ENCODE measurements around the gene PRKCE. TPM values are rescaled to one million over a fixed set of nuclear protein-coding genes. Genes with fewer than 3 reads are reported as not detected.

Gene PRKCE
- polyA plus RNA-seq, 3 donors = 1.3 to 7.7 (median 2.3) TPM

DNA sequence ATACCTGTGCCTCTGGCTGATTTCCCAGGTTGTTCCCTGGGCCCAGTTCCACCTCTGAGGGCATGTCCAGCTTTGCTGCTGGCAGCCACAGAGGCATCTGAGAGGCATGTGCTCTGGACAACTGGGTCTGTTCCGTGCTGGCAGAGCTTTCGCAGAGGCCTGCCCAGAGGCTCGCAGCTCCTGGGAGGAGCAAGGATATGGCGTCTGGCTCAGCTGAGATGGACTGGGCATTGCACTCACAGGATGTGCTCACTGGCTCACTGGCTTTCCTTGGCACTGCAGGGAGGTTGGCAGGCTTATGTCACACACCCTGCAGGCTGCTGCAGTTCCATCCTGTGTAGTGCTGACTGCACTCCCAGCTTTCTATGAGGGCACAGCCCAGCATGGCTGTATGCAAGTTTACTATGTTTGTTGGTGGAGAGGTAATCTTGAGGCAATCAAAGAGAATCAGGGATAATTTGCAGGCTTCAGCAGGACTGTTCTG lies 172.3 kb downstream of the PRKCE start:
- H3K4me1 Mint-ChIP-seq = peaks cover 15% of the 10 kb centered on the region
- no peak overlapping the region for H3K27ac ChIP-seq (ENCODE audit: low read depth in 1 of 2, low read length in 2 of 2)
- H3K4me3 Mint-ChIP-seq = no peak overlapping the region
- no peak overlapping the region for H3K4me3 ChIP-seq (replicated peaks in 1 of 3; ENCODE audit: low read depth in 2 of 3, low read length in 3 of 3)
- H3K9me3 Mint-ChIP-seq = no peaks in the 10 kb centered on the region
- H3K27me3 ChIP-seq (ENCODE audit: control insufficient read depth in 2 of 2, insufficient read depth in 2 of 2, low read length in 2 of 2) = no peaks in the 10 kb centered on the region
- peaks cover 0 to 3% of the 10 kb centered on the region in 2 donors for H3K36me3 Mint-ChIP-seq
- peaks cover 0 to 1% (median 0%) of the 10 kb centered on the region in 3 donors for H3K27me3 Mint-ChIP-seq (ENCODE audit: low read depth in 3 of 3)
- H3K79me2 ChIP-seq (ENCODE audit: insufficient read depth, low read length) = no peaks in the 10 kb centered on the region
- no peaks in the 10 kb centered on the region for H3K36me3 ChIP-seq (replicated peaks in 1 of 2; ENCODE audit: control insufficient read depth in 1 of 2, insufficient read depth in 2 of 2, low read length in 2 of 2)
- 95% methylated on average over 4 of the region's 4 CpGs for WGBS (ENCODE audit: insufficient coverage)
- intact Hi-C loops (cut with micrococcal nuclease) = no loop called here
- no peaks in the 10 kb centered on the region for H3K9me3 ChIP-seq (replicated peaks in 1 of 2; ENCODE audit: control insufficient read depth in 1 of 2, insufficient read depth in 1 of 2, low read length in 2 of 2)
- no peaks in the 10 kb centered on the region for H3K4me1 ChIP-seq (ENCODE audit: control insufficient read depth in 1 of 2, insufficient read depth in 2 of 2, low read length in 2 of 2)
- H3K9ac ChIP-seq (ENCODE audit: insufficient read depth, low read length, poor library complexity, severe bottlenecking) = no peak overlapping the region
- H2AFZ ChIP-seq (ENCODE audit: insufficient read depth, low read depth, low read length, poor library complexity, severe bottlenecking) = no peak overlapping the region
- H4K20me1 ChIP-seq (ENCODE audit: insufficient read depth, low read length) = peaks cover 15% of the 10 kb centered on the region
- no peak overlapping the region for H3K27ac Mint-ChIP-seq
- TF ChIP-seq, protein P1, sequence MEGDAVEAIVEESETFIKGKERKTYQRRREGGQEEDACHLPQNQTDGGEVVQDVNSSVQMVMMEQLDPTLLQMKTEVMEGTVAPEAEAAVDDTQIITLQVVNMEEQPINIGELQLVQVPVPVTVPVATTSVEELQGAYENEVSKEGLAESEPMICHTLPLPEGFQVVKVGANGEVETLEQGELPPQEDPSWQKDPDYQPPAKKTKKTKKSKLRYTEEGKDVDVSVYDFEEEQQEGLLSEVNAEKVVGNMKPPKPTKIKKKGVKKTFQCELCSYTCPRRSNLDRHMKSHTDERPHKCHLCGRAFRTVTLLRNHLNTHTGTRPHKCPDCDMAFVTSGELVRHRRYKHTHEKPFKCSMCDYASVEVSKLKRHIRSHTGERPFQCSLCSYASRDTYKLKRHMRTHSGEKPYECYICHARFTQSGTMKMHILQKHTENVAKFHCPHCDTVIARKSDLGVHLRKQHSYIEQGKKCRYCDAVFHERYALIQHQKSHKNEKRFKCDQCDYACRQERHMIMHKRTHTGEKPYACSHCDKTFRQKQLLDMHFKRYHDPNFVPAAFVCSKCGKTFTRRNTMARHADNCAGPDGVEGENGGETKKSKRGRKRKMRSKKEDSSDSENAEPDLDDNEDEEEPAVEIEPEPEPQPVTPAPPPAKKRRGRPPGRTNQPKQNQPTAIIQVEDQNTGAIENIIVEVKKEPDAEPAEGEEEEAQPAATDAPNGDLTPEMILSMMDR (IDR thresholded peaks at IDR 0.05) = no peak
- DNase-seq = no peak
- no peak overlapping the region for H3K4me2 ChIP-seq (replicated peaks; ENCODE audit: extremely low read depth, low read length, poor library complexity, severe bottlenecking)

DNA sequence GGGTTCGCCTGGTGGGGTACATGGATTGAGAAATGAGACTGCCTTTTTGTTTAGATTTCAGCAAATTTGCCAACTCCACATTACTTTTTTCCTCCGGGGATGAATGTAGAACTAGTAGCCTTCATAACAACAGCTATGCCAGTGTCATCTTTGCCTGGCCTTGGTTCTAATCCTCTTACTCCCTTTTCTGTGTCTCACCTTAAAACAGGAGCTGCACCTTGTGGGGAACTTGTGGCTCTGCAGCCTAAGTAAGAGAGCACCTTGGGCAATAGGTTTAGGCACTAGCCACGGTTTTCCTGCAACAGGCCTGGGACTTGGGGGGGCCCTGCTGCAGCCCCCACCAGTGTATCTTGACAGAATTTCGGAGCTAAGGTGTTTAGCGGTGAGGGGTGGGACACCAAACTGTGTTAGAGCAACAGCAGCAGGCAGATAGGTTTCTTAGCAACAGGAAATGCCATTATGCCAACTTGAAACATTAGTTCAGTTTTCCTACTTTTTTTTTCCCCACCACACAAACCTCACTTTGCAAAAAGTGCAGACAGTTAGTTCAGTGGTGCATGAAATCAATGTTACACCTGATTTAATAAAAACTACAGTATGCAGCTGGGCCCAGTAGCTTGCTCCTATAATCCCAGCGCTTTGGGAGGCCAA lies 173.7 kb downstream of the PRKCE start:
- H3K79me2 ChIP-seq (ENCODE audit: insufficient read depth, low read length) = no peaks in the 10 kb centered on the region
- H3K27me3 ChIP-seq (ENCODE audit: control insufficient read depth in 2 of 2, insufficient read depth in 2 of 2, low read length in 2 of 2) = no peaks in the 10 kb centered on the region
- 100% methylated on average over 1 of the region's 6 CpGs for WGBS (ENCODE audit: insufficient coverage)
- H3K27ac Mint-ChIP-seq = no peak overlapping the region
- H3K4me1 ChIP-seq (ENCODE audit: control insufficient read depth in 1 of 2, insufficient read depth in 2 of 2, low read length in 2 of 2) = no peaks in the 10 kb centered on the region
- no peak overlapping the region for H3K9ac ChIP-seq (ENCODE audit: insufficient read depth, low read length, poor library complexity, severe bottlenecking)
- H2AFZ ChIP-seq (ENCODE audit: insufficient read depth, low read depth, low read length, poor library complexity, severe bottlenecking) = no peak overlapping the region
- H3K36me3 ChIP-seq (replicated peaks in 1 of 2; ENCODE audit: control insufficient read depth in 1 of 2, insufficient read depth in 2 of 2, low read length in 2 of 2) = no peaks in the 10 kb centered on the region
- H3K4me2 ChIP-seq (replicated peaks; ENCODE audit: extremely low read depth, low read length, poor library complexity, severe bottlenecking) = no peak overlapping the region
- peaks cover 0 to 3% of the 10 kb centered on the region in 2 donors for H3K36me3 Mint-ChIP-seq
- H3K9me3 Mint-ChIP-seq = peaks cover 3 to 10% (median 9%) of the 10 kb centered on the region in 7 donors
- TF ChIP-seq, protein P1 (IDR thresholded peaks at IDR 0.05) = no peak
- H3K27ac ChIP-seq (ENCODE audit: low read depth in 1 of 2, low read length in 2 of 2) = no peak overlapping the region
- no peak for DNase-seq
- H4K20me1 ChIP-seq (ENCODE audit: insufficient read depth, low read length) = peaks cover 15% of the 10 kb centered on the region
- intact Hi-C loops (cut with micrococcal nuclease) = no loop called here
- peaks cover 15% of the 10 kb centered on the region for H3K4me1 Mint-ChIP-seq
- peaks cover 2 to 6% of the 10 kb centered on the region in 2 donors for H3K9me3 ChIP-seq (replicated peaks in 1 of 2; ENCODE audit: control insufficient read depth in 1 of 2, insufficient read depth in 1 of 2, low read length in 2 of 2)
- H3K4me3 ChIP-seq (replicated peaks in 1 of 3; ENCODE audit: low read depth in 2 of 3, low read length in 3 of 3) = no peak overlapping the region
- H3K4me3 Mint-ChIP-seq = no peak overlapping the region
- peaks cover 0 to 1% (median 0%) of the 10 kb centered on the region in 3 donors for H3K27me3 Mint-ChIP-seq (ENCODE audit: low read depth in 3 of 3)
